ENCODE measurements around the gene LTB.
"Not testable (repeated sequence)": the region's sequence is repeated elsewhere in the genome, so short reads cannot be mapped to it uniquely, and the experiment has no call there.

The LTB gene

DNA sequence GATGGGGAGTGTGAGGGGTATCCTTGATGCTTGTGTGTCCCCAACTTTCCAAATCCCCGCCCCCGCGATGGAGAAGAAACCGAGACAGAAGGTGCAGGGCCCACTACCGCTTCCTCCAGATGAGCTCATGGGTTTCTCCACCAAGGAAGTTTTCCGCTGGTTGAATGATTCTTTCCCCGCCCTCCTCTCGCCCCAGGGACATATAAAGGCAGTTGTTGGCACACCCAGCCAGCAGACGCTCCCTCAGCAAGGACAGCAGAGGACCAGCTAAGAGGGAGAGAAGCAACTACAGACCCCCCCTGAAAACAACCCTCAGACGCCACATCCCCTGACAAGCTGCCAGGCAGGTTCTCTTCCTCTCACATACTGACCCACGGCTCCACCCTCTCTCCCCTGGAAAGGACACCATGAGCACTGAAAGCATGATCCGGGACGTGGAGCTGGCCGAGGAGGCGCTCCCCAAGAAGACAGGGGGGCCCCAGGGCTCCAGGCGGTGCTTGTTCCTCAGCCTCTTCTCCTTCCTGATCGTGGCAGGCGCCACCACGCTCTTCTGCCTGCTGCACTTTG, 6.8 kb downstream of the LTB start, which contains the start of gene TNF:
Gene TNF (plus strand): TSS at position 231 of the 567 bp plus-strand sequence. CDS start 177 bp downstream, at position 408.
- DNase-seq: no peak

GRCh38 chr6:31574106-31575061, 7.8 kb downstream of the LTB start:
- no peak for DNase-seq

- DNase-seq: no peak
Measured at GRCh38 chr6:31573239-31574105, 8.8 kb downstream of the LTB start.

GRCh38 chr6:31572041-31572911, 9.9 kb downstream of the LTB start, which contains the start of gene LTA:
TSS of gene LTA (plus strand) at chr6:31572289. CDS start at chr6:31572743, 454 bp downstream.
- no peak for DNase-seq

GRCh38 chr6:31569861-31570536, 12.2 kb downstream of the LTB start:
- no peak for DNase-seq

GRCh38 chr6:31568537-31568961, 13.7 kb downstream of the LTB start:
- no peak for DNase-seq

- no peak for DNase-seq
Measured at GRCh38 chr6:31567531-31568370, 14.5 kb downstream of the LTB start.

DNA sequence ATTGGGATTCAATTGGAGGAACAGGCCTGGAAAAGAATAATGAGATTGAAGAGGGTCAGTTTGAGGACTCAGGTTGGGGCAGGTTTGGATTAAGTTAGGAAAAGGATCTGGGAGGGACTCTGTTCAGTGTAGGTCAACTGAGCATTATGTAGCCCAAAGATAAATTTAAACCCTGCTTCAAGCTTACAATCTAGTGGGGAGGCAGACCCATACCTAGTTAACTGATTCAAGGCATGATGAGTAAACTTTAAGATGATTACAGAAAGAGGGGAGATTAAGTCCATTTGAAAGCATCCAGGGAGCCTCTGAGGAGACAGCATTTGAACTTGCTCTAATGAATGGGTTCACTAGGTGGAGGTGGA, 21.5 kb downstream of the LTB start:
- no peak for DNase-seq

- no peak for DNase-seq
Measured at GRCh38 chr6:31559958-31560696, 22.1 kb downstream of the LTB start.

DNA sequence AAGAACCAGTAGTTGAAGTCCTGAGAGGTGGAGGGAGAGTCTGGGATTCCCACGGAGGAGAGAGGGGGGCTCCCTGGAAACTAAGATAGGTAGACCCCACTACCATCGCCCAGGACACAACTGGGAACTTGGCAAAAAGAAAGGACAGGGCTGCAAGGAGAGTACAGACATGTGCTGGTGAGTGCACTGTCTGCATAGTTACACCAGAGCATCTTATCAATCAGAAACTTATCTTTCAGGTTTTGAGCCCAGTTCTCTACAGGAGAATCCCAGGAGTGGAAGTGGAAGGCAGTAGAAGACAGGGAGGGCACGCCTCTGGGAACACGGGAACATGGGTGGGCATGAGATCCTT, 22.6 kb downstream of the LTB start:
- DNase-seq: no peak

DNA sequence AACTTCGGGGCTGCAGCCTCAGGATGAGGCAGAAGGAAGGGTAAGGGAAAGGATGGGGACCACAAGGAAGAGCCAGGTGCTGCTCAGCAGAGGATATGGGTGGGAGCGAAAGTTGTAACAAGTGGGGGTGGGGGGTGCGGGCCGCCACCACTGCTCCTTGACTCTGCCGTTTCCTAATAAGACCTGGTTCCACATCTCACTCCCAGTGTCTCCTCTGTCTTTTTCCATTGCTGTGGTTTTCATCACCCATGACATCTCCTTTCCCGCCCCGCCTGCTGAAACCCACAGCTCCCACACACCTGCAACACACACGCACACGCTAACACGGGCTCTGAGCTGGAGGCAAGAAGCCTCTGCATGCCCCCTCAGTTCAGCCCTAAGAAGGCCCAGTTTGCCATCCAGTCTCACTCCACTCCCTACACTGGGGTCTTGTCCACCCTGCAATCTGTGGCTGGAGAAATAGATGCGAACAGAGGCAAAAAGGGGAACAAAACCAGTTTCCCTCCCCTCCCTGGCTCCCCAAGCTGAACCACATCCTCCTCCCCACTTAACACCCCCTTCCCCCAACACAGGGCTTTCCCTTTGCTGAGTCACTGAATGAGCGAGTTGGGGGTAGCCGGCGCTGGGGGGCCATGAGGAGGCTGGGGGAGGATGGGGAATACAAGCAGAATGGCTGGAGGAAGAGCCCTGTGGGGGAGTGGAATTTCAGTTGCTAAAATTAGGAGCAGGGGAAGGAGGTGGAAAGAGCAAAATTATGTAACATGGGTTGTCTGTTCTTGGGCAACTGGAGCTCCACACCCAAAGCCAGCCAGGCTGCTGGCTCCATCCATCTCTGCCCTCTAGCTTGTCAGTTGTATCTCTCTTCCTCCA, 23.4 kb downstream of the LTB start:
- no peak for DNase-seq

GRCh38 chr6:31558318-31558625, 24.0 kb downstream of the LTB start:
- DNase-seq: no peak

- DNase-seq: no peak
Measured at GRCh38 chr6:31557443-31558317, 24.5 kb downstream of the LTB start.

DNA sequence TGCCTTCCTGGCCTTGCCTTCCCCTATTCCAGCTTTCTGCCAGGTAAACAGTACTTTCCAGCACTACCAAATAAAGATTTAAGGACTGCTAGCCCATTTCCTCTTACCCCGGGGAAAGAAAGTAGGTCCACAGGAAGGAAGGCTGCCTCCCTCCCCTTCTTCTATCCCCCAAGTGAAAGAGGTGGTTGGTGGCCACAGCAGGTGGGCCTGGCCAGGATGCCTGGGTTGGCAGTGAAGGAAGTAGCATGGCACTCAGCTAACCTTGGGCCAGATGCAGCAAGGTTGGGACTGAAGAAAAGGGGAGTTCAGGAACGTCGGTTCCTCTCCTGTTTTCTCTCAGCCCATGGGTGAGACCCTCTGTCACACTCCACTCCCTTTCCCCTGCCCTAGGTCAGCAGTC, 25.9 kb downstream of the LTB start:
- DNase-seq: no peak

DNA sequence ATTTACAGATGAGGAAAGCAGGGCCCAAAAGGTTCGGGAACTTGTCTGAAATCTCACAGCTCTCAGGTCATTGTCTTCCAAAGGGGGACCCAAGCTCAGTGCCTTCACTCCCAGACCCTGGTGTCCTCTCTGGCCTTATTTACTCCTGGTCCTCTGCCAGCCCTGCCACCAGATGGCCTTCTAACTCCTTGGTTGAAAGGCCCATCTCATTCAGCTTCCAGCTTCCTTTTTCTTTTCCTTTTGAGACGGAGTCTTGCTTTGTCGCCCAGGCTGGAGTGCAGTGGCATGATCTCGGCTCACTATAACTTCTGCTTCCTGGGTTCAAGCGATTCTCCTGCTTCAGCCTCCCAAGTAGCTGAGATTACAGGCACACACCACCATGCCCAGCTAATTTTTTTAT, 30.9 kb downstream of the LTB start:
- not testable (repeated sequence) for DNase-seq

DNA sequence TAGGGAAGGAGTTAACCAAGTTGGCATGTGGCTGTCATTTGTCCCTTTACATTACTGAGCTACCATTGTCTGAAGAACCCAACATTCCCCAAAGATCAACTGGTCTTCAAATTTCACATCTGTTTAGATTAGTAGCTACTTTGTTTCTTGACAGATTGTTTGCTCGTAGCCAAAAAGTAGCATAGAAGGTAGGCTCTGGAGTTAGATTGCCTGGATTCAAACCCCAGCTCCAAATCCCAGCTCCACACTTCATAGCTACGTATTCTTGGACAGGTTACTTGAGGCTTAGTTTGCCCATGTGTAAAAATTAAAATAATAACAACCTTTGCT, 33.7 kb downstream of the LTB start:
- DNase-seq: no peak

DNA sequence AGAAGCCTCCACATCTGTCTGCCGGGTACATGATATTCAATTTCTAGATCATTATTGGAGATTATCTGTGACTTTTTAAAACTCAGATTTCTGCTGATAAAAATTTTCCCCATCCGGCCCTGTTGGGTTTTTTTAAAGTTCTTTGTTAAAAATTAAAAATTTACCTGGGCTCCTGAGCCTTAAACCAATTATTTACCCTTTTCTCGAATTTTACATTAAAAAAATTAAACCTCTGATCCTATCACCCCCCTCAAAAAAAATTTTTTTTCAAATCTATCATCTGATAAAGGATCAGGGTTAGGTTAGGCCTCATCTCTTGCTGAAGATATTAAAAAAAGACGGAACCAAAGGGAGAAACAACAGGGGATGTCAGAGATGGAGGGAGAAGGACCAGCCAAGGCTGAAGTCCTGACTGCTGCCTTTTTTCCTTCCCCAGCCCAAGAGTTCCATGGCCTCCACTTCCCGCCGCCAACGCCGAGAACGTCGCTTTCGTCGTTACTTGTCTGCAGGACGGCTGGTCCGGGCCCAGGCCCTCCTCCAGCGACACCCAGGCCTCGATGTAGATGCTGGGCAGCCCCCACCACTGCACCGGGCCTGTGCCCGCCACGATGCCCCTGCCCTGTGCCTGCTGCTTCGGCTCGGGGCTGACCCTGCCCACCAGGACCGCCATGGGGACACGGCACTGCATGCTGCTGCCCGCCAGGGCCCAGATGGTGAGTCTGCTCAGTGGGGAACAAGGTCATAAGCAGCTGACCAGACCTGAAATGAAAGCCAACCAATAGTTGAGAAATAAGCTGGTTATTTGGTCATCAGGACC, 34.3 kb downstream of the LTB start:
- DNase-seq: peak; percentile 20
